Stimulated activated CD4-positive, alpha-beta T cell treated with anti-CD3 and anti-CD28 coated beads, Interleukin-15, amount 100 ng/mL, for 24 hours (primary cell): ENCODE data around the gene CTLA4.
A peak's percentile ranks its signal among the peaks of the same experiment; 100 is the strongest.

Experiments
- DNase-seq: peaks from one replicate; pipeline ENCODE4 v3.0.0-alpha.2; 2020

Gene CTLA4

DNA sequence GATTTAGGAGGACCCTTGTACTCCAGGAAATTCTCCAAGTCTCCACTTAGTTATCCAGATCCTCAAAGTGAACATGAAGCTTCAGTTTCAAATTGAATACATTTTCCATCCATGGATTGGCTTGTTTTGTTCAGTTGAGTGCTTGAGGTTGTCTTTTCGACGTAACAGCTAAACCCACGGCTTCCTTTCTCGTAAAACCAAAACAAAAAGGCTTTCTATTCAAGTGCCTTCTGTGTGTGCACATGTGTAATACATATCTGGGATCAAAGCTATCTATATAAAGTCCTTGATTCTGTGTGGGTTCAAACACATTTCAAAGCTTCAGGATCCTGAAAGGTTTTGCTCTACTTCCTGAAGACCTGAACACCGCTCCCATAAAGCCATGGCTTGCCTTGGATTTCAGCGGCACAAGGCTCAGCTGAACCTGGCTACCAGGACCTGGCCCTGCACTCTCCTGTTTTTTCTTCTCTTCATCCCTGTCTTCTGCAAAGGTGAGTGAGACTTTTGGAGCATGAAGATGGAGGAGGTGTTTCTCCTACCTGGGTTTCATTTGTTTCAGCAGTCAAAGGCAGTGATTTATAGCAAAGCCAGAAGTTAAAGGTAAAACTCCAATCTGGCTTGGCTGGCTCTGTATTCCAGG is at the start of gene CTLA4:
Gene CTLA4 (plus strand): TSS at position 211 of the 640 bp plus-strand sequence. CDS start 172 bp downstream, at position 383.
- DNase-seq: no peak

GRCh38 chr2:203818656-203819055 is 48.9 kb upstream of the CTLA4 start:
- DNase-seq: no peak

GRCh38 chr2:203819434-203820133 is 48.0 kb upstream of the CTLA4 start:
- DNase-seq: no peak

- no peak for DNase-seq
Measured at GRCh38 chr2:203820969-203821368, 46.6 kb upstream of the CTLA4 start.

DNA sequence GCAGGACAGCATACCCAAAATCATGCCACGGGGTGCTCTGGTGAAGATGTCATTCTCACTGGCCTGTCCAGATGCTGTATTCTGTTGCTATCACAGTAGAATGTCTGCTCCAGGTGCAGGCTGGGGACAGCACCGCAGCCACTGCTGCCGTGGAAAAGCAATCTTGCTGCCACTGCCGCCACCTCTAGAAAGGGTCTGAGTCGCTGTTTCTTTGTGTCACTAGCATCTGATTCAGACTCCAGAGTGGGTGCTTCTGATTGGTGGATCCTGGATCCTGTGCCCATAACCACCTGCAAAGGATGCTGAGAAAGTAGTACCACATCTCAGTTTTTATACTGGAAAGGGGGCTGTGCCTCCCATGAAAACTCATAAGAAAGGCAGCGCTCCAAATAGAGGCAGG is 45.3 kb upstream of the CTLA4 start:
- peak; percentile 38 for DNase-seq

GRCh38 chr2:203823173-203823572 is 44.4 kb upstream of the CTLA4 start:
- DNase-seq: no peak

GRCh38 chr2:203824057-203824456 is 43.5 kb upstream of the CTLA4 start:
- peak; percentile 70 for DNase-seq

DNA sequence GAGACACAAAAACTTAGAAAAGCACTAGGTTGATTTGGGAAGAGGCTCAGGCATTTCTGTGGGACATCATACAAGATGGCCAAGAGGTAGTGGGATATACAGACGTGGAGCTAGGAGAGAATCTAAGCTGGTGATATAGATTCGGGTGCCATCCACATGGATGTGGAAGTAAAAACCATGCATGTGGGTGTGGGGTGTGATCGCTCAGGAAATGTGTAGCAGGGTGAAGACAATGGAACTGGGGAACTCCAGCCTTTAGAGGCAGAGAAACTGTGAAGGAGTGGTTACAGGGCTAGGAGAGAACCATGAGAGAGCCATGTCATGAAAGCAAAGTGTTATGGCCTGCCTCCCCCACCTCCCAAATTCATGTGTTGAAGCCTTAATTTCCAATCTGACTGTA is 43.0 kb upstream of the CTLA4 start:
- DNase-seq: peak; percentile 14

DNA sequence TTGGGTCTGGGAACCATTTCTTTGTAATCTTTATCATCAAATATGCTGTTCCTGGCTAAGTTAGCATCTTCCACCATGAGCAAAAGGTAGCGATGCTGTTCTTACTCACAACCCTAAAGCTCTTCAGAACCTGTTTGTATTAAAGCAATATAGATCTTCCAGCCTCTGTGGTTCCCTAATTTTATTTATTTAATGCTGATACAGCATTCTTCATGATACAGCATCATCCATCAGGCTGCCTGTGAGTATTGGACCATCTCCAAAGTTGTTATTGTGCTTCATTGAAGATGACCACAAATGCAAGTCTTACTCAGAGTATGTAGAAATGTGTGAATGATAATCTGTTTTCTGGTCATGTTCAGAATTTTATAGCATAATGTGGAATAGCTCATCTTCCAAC is 40.9 kb upstream of the CTLA4 start:
- no peak for DNase-seq

DNA sequence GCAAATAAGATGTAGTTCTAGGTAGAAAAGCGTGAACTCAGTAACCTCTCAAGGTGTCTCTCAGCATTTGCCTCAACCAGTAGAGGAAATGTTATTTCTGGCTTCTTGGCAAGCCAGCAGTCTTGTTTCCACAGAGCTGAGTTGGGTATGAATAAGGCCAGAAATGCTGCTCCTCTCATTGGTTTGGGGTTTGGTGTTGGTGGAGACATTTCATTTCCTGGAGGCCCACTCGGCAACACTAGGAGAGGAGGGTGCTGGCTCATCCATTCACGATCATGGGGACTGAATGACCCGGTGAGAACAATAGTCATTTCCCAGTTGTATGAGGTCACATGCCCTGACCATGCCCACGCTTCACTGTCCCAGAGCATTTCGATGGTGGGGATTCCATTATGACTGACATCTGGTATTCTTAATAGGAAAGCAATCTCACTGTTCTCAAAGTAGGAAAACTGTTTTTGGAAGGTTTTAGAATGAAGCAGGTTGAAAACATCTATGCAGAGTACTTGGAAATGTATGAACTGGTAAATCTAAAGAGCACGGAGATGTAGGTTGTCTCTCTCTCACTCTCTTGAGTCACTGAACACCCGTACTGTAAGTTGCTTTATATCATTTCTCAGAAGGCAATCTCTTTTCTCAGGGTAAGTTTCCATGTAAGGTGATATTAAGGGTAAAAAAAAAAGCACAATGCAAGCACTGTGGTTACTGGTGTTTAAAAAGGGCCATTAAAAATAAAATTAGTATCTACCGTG is 37.1 kb upstream of the CTLA4 start:
- peak; percentile 81 for DNase-seq

GRCh38 chr2:203835420-203835819 is 32.2 kb upstream of the CTLA4 start:
- no peak for DNase-seq

GRCh38 chr2:203835892-203836800 is 31.4 kb upstream of the CTLA4 start:
- no peak for DNase-seq

DNA sequence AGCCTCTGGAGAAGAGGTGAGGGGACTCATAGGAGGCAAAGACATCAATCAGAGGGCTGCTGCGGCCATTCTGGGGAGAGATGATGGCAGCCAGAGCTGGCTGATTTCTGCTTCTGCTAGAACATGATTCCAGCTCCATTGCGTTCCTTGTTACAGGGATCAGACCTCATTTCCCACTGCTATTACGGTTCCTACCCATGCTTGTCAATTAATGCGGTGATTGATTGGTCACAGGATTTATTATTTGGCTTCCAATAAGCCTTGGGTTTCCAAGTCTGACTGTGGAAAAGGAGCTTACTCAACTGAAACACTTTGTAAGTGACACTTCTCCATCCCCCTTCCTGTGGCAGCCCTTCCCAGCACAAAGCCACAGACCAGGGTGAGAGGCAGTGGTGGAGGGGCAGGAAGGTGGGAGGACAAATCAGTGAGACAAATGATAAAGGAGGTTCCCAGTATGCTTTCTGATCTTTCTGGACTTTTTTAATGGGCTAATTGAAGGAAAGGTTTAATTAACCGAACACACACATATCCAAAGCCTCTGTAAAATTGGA is 26.8 kb upstream of the CTLA4 start:
- no peak for DNase-seq

DNA sequence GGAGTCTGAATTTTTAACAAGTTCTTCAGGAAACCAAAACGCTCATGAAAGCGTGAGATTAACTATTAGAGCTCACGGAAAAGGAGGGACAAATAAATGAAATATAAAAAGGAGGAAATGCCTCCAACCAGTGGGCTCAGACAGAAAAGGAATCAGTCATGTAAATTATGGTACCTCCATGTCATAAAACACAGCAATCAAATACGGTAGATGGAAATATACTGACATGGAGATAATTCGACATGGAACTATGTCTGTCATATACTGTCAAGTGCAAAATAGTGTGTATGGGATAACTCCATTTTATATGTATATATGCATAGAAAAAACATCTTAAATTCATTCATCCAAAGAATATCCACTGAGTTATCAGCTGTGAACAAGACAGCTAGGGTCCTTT is 25.9 kb upstream of the CTLA4 start:
- no peak for DNase-seq

DNA sequence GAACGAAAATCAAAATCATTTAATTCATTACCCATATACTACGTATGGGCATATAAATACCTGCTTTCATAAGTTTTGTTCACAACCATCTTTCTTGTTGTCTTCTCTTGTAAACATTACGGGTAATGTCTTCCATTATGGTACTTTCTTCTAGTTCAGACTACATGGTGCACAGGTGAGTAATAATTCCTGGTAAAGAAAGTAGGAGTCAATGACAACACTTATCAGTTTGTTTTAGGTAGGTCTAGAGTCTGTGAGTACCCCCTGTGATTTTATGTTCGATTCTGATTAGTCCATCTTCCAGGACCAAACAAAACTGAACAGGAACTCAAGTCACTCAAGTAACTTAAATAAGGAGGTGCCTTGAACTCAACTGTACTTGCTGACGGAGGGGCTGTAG is 25.2 kb upstream of the CTLA4 start:
- DNase-seq: no peak

- no peak for DNase-seq
Measured at GRCh38 chr2:203846490-203847105, 21.0 kb upstream of the CTLA4 start.

DNA sequence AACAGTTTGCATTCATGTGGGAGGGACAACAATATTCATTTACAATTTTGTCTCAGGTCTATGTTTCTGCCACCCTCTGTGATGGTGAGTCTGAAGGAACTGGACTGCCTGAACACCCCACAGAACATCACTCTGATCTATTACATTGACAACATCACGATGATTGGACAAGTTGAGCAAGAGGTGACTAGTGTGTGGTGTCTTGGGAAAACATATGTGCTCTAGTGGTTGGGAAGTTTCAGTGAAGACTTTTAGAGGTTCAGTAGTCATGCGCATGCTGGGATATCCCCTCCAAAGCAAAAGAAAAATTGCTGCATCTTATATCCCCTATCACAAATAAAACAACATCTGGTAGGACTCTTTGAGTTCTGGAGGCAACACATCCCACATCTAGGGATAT is 18.6 kb upstream of the CTLA4 start:
- DNase-seq: no peak

DNA sequence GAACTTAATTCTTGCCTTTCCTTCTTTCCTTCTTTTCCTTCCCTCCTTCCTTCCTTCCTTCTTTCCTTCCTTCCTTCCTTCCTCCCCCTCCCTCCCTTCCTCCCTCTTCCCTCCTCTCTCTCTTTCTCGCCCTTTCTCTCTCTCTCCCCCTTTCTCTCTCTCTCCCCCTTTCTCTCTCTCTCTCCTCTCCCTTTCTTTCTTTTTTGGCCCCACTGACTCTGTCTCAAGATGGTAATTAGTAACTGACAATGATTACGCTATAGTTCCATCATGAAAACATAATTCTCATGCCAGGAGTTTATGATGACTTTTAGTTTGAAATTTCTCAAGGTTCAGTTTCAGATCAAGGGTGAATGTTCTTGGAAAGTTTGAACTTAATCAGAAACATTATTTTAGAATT is 14.8 kb upstream of the CTLA4 start:
- DNase-seq: no peak

GRCh38 chr2:203853271-203853670 is 14.3 kb upstream of the CTLA4 start:
- DNase-seq: no peak

GRCh38 chr2:203853722-203854121 is 13.8 kb upstream of the CTLA4 start:
- no peak for DNase-seq

GRCh38 chr2:203855274-203855673 is 12.3 kb upstream of the CTLA4 start:
- no peak for DNase-seq

DNA sequence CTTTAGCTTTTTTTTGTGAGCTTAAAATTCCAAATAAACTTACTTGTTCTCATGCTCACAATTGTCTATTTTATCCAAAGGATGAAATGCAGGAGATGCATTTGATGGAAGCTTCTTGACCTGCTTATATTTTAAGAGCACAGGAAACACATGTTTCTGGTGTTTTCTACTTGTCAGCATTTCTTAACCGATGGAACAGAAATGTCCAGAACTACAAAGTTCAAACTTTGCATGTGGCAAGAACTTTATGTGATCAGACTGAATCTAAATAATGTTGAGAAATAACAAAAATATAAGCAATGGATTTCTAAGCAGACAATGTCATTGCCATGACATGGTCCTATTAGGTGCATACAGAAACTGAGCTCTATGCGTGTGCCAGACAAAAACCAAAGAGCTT is 9.9 kb upstream of the CTLA4 start:
- DNase-seq: no peak
